ENCODE measurements around the gene GTF2A1.
"Not testable (repeated sequence)": the region's sequence is repeated elsewhere in the genome, so short reads cannot be mapped to it uniquely, and the experiment has no call there.

The GTF2A1 gene

GRCh38 chr14:81224222-81224621, 3.5 kb upstream of the GTF2A1 start:
- DNase-seq: no peak

GRCh38 chr14:81223788-81224187, 3.0 kb upstream of the GTF2A1 start:
- not testable (repeated sequence) for DNase-seq

- no peak for DNase-seq
Observed at GRCh38 chr14:81222691-81223090, 1.9 kb upstream of the GTF2A1 start.

GRCh38 chr14:81222126-81222525, 1.4 kb upstream of the GTF2A1 start:
- no peak for DNase-seq

GRCh38 chr14:81221579-81222102, 882 bp upstream of the GTF2A1 start:
- DNase-seq: no peak

- DNase-seq: no peak
Observed at GRCh38 chr14:81220580-81220829, 254 bp downstream of the GTF2A1 start.

GRCh38 chr14:81219759-81220579, 790 bp downstream of the GTF2A1 start:
- DNase-seq: peak; percentile 16

GRCh38 chr14:81219210-81219758, 1.5 kb downstream of the GTF2A1 start:
- peak; percentile 77 for DNase-seq

- no peak for DNase-seq
Observed at GRCh38 chr14:81211844-81212243, 8.9 kb downstream of the GTF2A1 start.

- DNase-seq: no peak
Observed at GRCh38 chr14:81209167-81209836, 11.5 kb downstream of the GTF2A1 start.

GRCh38 chr14:81208489-81208888, 12.3 kb downstream of the GTF2A1 start:
- no peak for DNase-seq

GRCh38 chr14:81206115-81206514, 14.6 kb downstream of the GTF2A1 start:
- DNase-seq: no peak

GRCh38 chr14:81205639-81206038, 15.1 kb downstream of the GTF2A1 start:
- no peak for DNase-seq

- no peak for DNase-seq
Observed at GRCh38 chr14:81200054-81200453, 20.7 kb downstream of the GTF2A1 start.

GRCh38 chr14:81199084-81199483, 21.7 kb downstream of the GTF2A1 start:
- DNase-seq: no peak

- DNase-seq: no peak
Observed at GRCh38 chr14:81198651-81199050, 22.1 kb downstream of the GTF2A1 start.

GRCh38 chr14:81193924-81194633, 26.7 kb downstream of the GTF2A1 start:
- no peak for DNase-seq

- DNase-seq: no peak
Observed at GRCh38 chr14:81192594-81192993, 28.2 kb downstream of the GTF2A1 start.

GRCh38 chr14:81187832-81188522, 32.8 kb downstream of the GTF2A1 start:
- no peak for DNase-seq

GRCh38 chr14:81179631-81180030, 41.1 kb downstream of the GTF2A1 start:
- DNase-seq: no peak

- DNase-seq: no peak
Observed at GRCh38 chr14:81178063-81178462, 42.7 kb downstream of the GTF2A1 start.

- no peak for DNase-seq
Observed at GRCh38 chr14:81177225-81177624, 43.5 kb downstream of the GTF2A1 start.

GRCh38 chr14:81176241-81176640, 44.5 kb downstream of the GTF2A1 start:
- DNase-seq: no peak

Measured in activated CD4-positive, alpha-beta T cell treated with anti-CD3 and anti-CD28 coated beads for 1 hour (primary cell).